A549 (cell line): Measurements from ENCODE around the gene C16orf78.

Experiments
- CHD4 ChIP-seq: fragments of 200-600 bp; sonication (generic); IDR thresholded peaks from 2 replicates; pipeline ENCODE4 v1.6.1; 2016; ENCODE audit warnings: antibody characterized with exemption, mild to moderate bottlenecking, borderline replicate concordance
- EP300 ChIP-seq, 2 experiments: fragments of >200 bp; sonication (Bioruptor Twin); formaldehyde crosslinking; IDR thresholded peaks; 2 replicates in 1 of 2; 3 replicates in 1 of 2; pipeline ENCODE4 v1.6.1; 2016 to 2017
- HDAC2 ChIP-seq: fragments of 200-600 bp; sonication (generic); IDR thresholded peaks from 2 replicates; pipeline ENCODE4 v1.6.1; 2016
- PHF8 ChIP-seq: fragments of 200-600 bp; sonication (generic); IDR thresholded peaks from 2 replicates; pipeline ENCODE4 v1.6.1; 2016; ENCODE audit warnings: low read depth, mild to moderate bottlenecking, antibody characterized with exemption, moderate library complexity, borderline replicate concordance
- TF ChIP-seq, protein P1 (sequence below): fragments of >200 bp; sonication (Bioruptor Twin); formaldehyde crosslinking; IDR thresholded peaks from 3 replicates; pipeline ENCODE4 v1.5.1; 2016
- TF ChIP-seq, protein P2 (sequence below): fragments of 200-600 bp; sonication (generic); IDR thresholded peaks from 2 replicates; pipeline ENCODE4 v1.6.1; 2016; ENCODE audit warnings: antibody characterized with exemption, mild to moderate bottlenecking, moderate library complexity
- TF ChIP-seq, protein P3 (sequence below): fragments of 450-650 bp; IDR thresholded peaks from 2 replicates; pipeline ENCODE4 v1.6.1; 2014; ENCODE audit warnings: antibody characterized with exemption

DNA sequence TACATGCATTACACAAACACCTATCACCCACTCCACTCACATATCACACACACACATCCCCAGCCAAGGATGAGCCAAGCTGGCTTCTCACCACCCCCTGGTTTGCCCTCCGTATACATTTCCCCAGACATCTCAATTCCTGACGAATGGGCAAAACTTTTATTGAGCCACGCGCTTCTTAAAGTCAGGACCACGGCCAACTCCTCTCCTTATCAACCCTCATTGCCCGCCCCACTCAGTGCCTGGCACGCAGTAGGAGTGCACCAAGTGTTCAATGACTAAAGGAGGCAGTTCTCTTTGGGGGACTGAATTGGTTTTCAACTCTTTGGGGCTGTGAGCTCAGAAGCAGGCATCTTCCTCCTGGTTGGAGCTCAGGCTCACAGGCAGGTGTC lies 22.5 kb upstream of the C16orf78 start:
- TF ChIP-seq EP300 (IDR thresholded peaks at IDR 0.05) (no peak), PHF8 (no peak), HDAC2 (no peak), CHD4 (no peak)
- TF ChIP-seq, protein P1, sequence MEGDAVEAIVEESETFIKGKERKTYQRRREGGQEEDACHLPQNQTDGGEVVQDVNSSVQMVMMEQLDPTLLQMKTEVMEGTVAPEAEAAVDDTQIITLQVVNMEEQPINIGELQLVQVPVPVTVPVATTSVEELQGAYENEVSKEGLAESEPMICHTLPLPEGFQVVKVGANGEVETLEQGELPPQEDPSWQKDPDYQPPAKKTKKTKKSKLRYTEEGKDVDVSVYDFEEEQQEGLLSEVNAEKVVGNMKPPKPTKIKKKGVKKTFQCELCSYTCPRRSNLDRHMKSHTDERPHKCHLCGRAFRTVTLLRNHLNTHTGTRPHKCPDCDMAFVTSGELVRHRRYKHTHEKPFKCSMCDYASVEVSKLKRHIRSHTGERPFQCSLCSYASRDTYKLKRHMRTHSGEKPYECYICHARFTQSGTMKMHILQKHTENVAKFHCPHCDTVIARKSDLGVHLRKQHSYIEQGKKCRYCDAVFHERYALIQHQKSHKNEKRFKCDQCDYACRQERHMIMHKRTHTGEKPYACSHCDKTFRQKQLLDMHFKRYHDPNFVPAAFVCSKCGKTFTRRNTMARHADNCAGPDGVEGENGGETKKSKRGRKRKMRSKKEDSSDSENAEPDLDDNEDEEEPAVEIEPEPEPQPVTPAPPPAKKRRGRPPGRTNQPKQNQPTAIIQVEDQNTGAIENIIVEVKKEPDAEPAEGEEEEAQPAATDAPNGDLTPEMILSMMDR = no peak
- TF ChIP-seq, protein P2, sequence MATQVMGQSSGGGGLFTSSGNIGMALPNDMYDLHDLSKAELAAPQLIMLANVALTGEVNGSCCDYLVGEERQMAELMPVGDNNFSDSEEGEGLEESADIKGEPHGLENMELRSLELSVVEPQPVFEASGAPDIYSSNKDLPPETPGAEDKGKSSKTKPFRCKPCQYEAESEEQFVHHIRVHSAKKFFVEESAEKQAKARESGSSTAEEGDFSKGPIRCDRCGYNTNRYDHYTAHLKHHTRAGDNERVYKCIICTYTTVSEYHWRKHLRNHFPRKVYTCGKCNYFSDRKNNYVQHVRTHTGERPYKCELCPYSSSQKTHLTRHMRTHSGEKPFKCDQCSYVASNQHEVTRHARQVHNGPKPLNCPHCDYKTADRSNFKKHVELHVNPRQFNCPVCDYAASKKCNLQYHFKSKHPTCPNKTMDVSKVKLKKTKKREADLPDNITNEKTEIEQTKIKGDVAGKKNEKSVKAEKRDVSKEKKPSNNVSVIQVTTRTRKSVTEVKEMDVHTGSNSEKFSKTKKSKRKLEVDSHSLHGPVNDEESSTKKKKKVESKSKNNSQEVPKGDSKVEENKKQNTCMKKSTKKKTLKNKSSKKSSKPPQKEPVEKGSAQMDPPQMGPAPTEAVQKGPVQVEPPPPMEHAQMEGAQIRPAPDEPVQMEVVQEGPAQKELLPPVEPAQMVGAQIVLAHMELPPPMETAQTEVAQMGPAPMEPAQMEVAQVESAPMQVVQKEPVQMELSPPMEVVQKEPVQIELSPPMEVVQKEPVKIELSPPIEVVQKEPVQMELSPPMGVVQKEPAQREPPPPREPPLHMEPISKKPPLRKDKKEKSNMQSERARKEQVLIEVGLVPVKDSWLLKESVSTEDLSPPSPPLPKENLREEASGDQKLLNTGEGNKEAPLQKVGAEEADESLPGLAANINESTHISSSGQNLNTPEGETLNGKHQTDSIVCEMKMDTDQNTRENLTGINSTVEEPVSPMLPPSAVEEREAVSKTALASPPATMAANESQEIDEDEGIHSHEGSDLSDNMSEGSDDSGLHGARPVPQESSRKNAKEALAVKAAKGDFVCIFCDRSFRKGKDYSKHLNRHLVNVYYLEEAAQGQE = no peak; the same call in 1 of the 2 replicates
- TF ChIP-seq, protein P3, sequence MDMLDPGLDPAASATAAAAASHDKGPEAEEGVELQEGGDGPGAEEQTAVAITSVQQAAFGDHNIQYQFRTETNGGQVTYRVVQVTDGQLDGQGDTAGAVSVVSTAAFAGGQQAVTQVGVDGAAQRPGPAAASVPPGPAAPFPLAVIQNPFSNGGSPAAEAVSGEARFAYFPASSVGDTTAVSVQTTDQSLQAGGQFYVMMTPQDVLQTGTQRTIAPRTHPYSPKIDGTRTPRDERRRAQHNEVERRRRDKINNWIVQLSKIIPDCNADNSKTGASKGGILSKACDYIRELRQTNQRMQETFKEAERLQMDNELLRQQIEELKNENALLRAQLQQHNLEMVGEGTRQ = no peak
